PC-3 (cell line): ENCODE data around the gene TCF7L1. TPM values are rescaled to one million over a fixed set of nuclear protein-coding genes. Genes with fewer than 3 reads are reported as not detected.
"Not testable (repeated sequence)": the region's sequence is repeated elsewhere in the genome, so short reads cannot be mapped to it uniquely, and the experiment has no call there.

ENCODE experiments used
- ATAC-seq: fragments of 200-7000 bp; cut with Tn5 transposase; 2 replicates; pipeline ENCODE4 v1.9.1; 2020; ENCODE audit warnings: mild to moderate bottlenecking, moderate library complexity
- BruUV-seq: library from RNA; stranded (reverse); fragments of 400-500 nt; replicated peaks from 2 replicates; lab custom pipeline; 2021; lab: Mats Ljungman, UMichigan
- CTCF ChIA-PET: fragments of 300-600 bp; sonication (Branson Sonifier 250); formaldehyde crosslinking; loops from one replicate; lab custom pipeline; 2022; ENCODE audit warnings: antibody characterized with exemption; lab: Charles Lee
- POLR2A ChIA-PET: fragments of 300-600 bp; sonication (Branson Sonifier 250); formaldehyde crosslinking; loops from one replicate; lab custom pipeline; 2022; ENCODE audit warnings: antibody characterized with exemption; ENCODE audit not compliant: unreplicated experiment; lab: Charles Lee
- DNase-seq: peaks from one replicate; pipeline ENCODE4 v3.0.0-alpha.2; 2015
- H2AFZ ChIP-seq: fragments of 300-600 bp; sonication (generic); 2 replicates; pipeline ENCODE4 v1.6.0; 2016; ENCODE audit warnings: antibody characterized with exemption, low read length
- H3F3A ChIP-seq: fragments of 300-600 bp; sonication (generic); one replicate; pipeline ENCODE4 v1.6.0; 2017; ENCODE audit warnings: antibody characterized with exemption, low read length, control low read depth, mild to moderate bottlenecking; ENCODE audit not compliant: unreplicated experiment
- H3K27ac ChIP-seq: fragments of 300-600 bp; sonication (generic); 2 replicates; pipeline ENCODE4 v1.5.1; 2016; ENCODE audit warnings: mild to moderate bottlenecking, low read length
- H3K27me3 ChIP-seq: fragments of 300-600 bp; sonication (generic); 2 replicates; pipeline ENCODE4 v1.6.1; 2016; ENCODE audit warnings: low read length, mixed read lengths
- H3K36me3 ChIP-seq: fragments of 300-600 bp; sonication (generic); 2 replicates; pipeline ENCODE4 v1.6.1; 2016; ENCODE audit warnings: low read depth, mixed run types, low read length, mixed read lengths
- H3K4me1 ChIP-seq: fragments of 300-600 bp; sonication (generic); 2 replicates; pipeline ENCODE4 v1.5.1; 2016; ENCODE audit warnings: low read length; ENCODE audit not compliant: insufficient read depth
- H3K4me2 ChIP-seq: fragments of 300-600 bp; sonication (generic); 2 replicates; pipeline ENCODE4 v1.6.0; 2016; ENCODE audit warnings: low read length
- H3K4me3 ChIP-seq: fragments of 300-600 bp; sonication (generic); 2 replicates; pipeline ENCODE4 v1.5.1; 2016; ENCODE audit warnings: mild to moderate bottlenecking, low read length, mixed read lengths
- H3K79me2 ChIP-seq: fragments of 300-600 bp; sonication (generic); 2 replicates; pipeline ENCODE4 v1.6.1; 2017; ENCODE audit warnings: low read length, mixed read lengths
- H3K9ac ChIP-seq: fragments of 300-600 bp; sonication (generic); 2 replicates; pipeline ENCODE4 v1.6.0; 2016; ENCODE audit warnings: mild to moderate bottlenecking, low read length
- H3K9me2 ChIP-seq: fragments of 300-600 bp; sonication (generic); replicated peaks from 2 replicates; pipeline ENCODE4 v1.6.1; 2016; ENCODE audit warnings: mixed run types, low read length, mixed read lengths
- H3K9me3 ChIP-seq: fragments of 300-600 bp; sonication (generic); 2 replicates; pipeline ENCODE4 v1.6.1; 2016; ENCODE audit warnings: low read length, mixed read lengths
- H4K20me1 ChIP-seq: fragments of 300-600 bp; sonication (generic); 2 replicates; pipeline ENCODE4 v1.6.1; 2016; ENCODE audit warnings: low read length, mixed read lengths
- CTCF ChIP-seq: fragments of 300-600 bp; sonication (generic); conservative IDR thresholded peaks from 2 replicates; pipeline ENCODE4 v1.5.1; 2017; ENCODE audit warnings: antibody characterized with exemption, low read depth, mild to moderate bottlenecking, low read length
- EZH2 ChIP-seq: fragments of 300-600 bp; sonication (generic); IDR thresholded peaks from one replicate; pipeline ENCODE4 v1.6.1; 2017; ENCODE audit warnings: antibody characterized with exemption, mild to moderate bottlenecking, low read length; ENCODE audit not compliant: unreplicated experiment
- EZH2phosphoT487 ChIP-seq: fragments of 300-600 bp; sonication (generic); IDR thresholded peaks from 2 replicates; pipeline ENCODE4 v1.6.1; 2018; ENCODE audit warnings: mild to moderate bottlenecking, antibody characterized with exemption, low read length, borderline replicate concordance
- intact Hi-C: fragments of 100-400 bp; cut with micrococcal nuclease; formaldehyde crosslinking; loops from 2 replicates; pipeline ENCODE4 v1.9.0; 2023
- total RNA-seq: library from RNA; depleted of rRNA; stranded (reverse); fragments of >200 nt; gene quantifications from 2 replicates; pipeline ENCODE4 v1.2.3, GENCODE V29; 2014

Gene TCF7L1
- total RNA-seq, 1 experiment from 2014 or later: 1.8 TPM

DNA sequence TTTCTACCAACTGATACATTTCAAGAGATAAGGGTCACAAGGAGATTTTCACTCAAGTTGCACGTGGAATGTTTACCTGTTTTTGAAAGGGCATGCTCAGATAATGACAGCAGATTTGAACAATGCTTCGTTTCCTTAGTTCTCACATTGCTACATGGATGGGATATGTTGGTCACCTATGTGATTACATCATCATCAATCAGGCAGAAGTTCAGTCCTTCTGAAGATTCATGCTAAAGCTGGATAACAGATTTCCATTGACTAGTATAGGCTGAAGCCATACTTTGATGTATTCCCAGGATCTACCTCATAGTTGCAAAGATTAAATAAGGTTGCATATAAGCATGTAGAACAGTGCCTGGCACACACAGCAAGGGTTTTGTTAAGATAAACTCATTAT is 19.7 kb downstream of the TCF7L1 start:
- TF ChIP-seq EZH2phosphoT487: no peak
- no peak for TF ChIP-seq EZH2
- TF ChIP-seq CTCF: no peak
- no peaks in the 10 kb centered on the region for H3K9me2 ChIP-seq
- no peak overlapping the region for H3K4me3 ChIP-seq
- H3K9me3 ChIP-seq: no peaks in the 10 kb centered on the region
- H3F3A ChIP-seq: no peaks in the 10 kb centered on the region
- no peak overlapping the region for H3K27ac ChIP-seq
- no peak overlapping the region for H3K9ac ChIP-seq
- no peaks in the 10 kb centered on the region for H3K36me3 ChIP-seq
- BruUV-seq: no TSS peak
- H2AFZ ChIP-seq: no peak overlapping the region
- DNase-seq (no peak), ATAC-seq (no peak)
- no peaks in the 10 kb centered on the region for H4K20me1 ChIP-seq
- no peak overlapping the region for H3K4me2 ChIP-seq
- no peaks in the 10 kb centered on the region for H3K79me2 ChIP-seq
- intact Hi-C loops: no loop called here
- H3K27me3 ChIP-seq: no peaks in the 10 kb centered on the region
- POLR2A ChIA-PET: no interaction called here
- CTCF ChIA-PET: no interaction called here
- 0 out of 2 replicates have a peak, but pooled peaks cover 6% of the 10 kb centered on the region for H3K4me1 ChIP-seq

DNA sequence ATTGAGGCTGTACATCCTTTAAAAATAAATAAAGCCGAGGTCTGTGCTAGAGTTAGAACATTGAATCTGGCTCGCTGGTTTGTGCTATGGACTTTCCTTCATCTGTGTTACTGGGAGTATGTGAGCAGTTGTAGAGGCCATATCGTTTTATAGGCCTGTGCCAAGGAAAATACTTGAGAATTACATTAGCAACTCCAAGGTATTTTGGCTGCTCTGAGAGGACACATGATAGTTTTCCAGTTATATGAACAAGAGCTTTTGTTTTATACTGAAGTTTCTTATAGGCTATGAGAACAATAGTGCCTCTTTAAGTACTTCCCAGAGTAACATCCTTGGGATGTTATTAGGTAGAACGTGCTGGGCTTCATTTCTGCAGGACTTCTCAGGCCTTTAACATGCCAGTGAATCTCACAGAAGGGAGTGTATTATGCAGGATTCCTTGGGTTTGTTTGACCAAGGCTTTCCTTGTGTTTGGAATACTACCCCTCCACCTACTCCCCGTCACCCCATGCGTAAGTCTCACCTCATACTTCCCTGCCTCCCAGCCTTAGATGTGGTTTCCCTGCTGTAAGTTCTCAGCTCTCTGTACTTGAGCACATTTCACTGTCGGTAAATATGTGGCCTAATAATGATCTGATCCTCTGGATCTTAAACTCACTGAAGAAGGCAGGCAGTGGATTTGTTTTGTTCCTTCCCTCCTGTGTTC is 21.0 kb downstream of the TCF7L1 start:
- no peak overlapping the region for H2AFZ ChIP-seq
- no peaks in the 10 kb centered on the region for H3K36me3 ChIP-seq
- ChIA-PET CTCF (no interaction called here), POLR2A (no interaction called here)
- H3K4me3 ChIP-seq: no peak overlapping the region
- no peaks in the 10 kb centered on the region for H4K20me1 ChIP-seq
- H3K9ac ChIP-seq: no peak overlapping the region
- intact Hi-C loops: no loop called here
- H3K4me1 ChIP-seq: 0 out of 2 replicates have a peak, but pooled peaks cover 6% of the 10 kb centered on the region
- DNase-seq: no peak
- H3K27ac ChIP-seq: no peak overlapping the region
- TF ChIP-seq EZH2 (no peak), CTCF (no peak), EZH2phosphoT487 (no peak)
- no peaks in the 10 kb centered on the region for H3K9me3 ChIP-seq
- no peak for ATAC-seq
- no peak overlapping the region for H3K4me2 ChIP-seq
- H3K79me2 ChIP-seq: no peaks in the 10 kb centered on the region
- no peaks in the 10 kb centered on the region for H3F3A ChIP-seq
- no TSS peak for BruUV-seq
- H3K27me3 ChIP-seq: no peaks in the 10 kb centered on the region
- H3K9me2 ChIP-seq: no peaks in the 10 kb centered on the region

GRCh38 chr2:85155082-85155481 is 21.9 kb downstream of the TCF7L1 start:
- not testable (repeated sequence) for H3K9me3 ChIP-seq

More at GRCh38 chr2:85155082-85155481, 21.9 kb downstream of the TCF7L1 start:
- H3K9ac ChIP-seq, H2AFZ ChIP-seq, H3K27me3 ChIP-seq, H3K9me2 ChIP-seq, H3K36me3 ChIP-seq, BruUV-seq, H3K4me3 ChIP-seq, CTCF ChIA-PET, H3K27ac ChIP-seq, DNase-seq, H3K79me2 ChIP-seq, intact Hi-C loops, H3F3A ChIP-seq, H3K4me1 ChIP-seq, POLR2A ChIA-PET, ATAC-seq, H3K4me2 ChIP-seq, H4K20me1 ChIP-seq: not testable (repeated sequence)
